A549 (cell line): ENCODE measurements around the gene ATP1A4. TPM values are rescaled to one million over a fixed set of nuclear protein-coding genes. Genes with fewer than 3 reads are reported as not detected.

Experiments used
- ATAC-seq, 2 experiments: fragments of 200-7000 bp in 1 of 2; fragments of >200 bp in 1 of 2; cut with Nextera tagmentation in 1 of 2; cut with Tn5 transposase in 1 of 2; 3 replicates each; pipeline versions ENCODE4 v1.8.0 to v1.9.1; 2018 to 2020; ENCODE audit warnings: mild to moderate bottlenecking in 1 of 2, moderate library complexity in 1 of 2
- CTCF ChIA-PET: fragments of 300-600 bp; sonication (Branson Sonifier 250); formaldehyde crosslinking; extraction: SDS; loops from one replicate; lab custom pipeline; 2021; ENCODE audit warnings: antibody characterized with exemption, inconsistent platforms; lab: Yijun Ruan, JAX
- POLR2A ChIA-PET: fragments of 350-600 bp; formaldehyde crosslinking; extraction: SDS; loops from one replicate; lab custom pipeline; 2021; ENCODE audit warnings: antibody characterized with exemption, inconsistent platforms; lab: Yijun Ruan, JAX
- DNase-seq, 2 experiments: peaks; one replicate each; pipeline versions ENCODE4 v3.0.0 to v3.0.0-alpha.2; 2011 to 2016; ENCODE audit warnings: low read depth in 1 of 2, low spot score in 1 of 2
- FAIRE-seq: peaks from 2 replicates; lab custom pipeline; 2011; peaks lifted over from hg19 to GRCh38; lab: Jason Lieb, UNC
- H3K27ac ChIP-seq, 2 experiments: fragments of >200 bp; sonication (Bioruptor Twin); formaldehyde crosslinking; 3 replicates each; pipeline ENCODE4 v1.5.1; 2016 to 2017
- H3K4me1 ChIP-seq: fragments of >200 bp; sonication (Bioruptor Twin); formaldehyde crosslinking; 3 replicates; pipeline ENCODE4 v1.6.1; 2016
- H3K4me2 ChIP-seq: fragments of >200 bp; sonication (Bioruptor Twin); formaldehyde crosslinking; 3 replicates; pipeline ENCODE4 v1.6.1; 2016
- H3K4me3 ChIP-seq: fragments of >200 bp; sonication (Bioruptor Twin); formaldehyde crosslinking; 3 replicates; pipeline ENCODE4 v1.5.1; 2016
- H3K9me3 ChIP-seq: fragments of >200 bp; sonication (Bioruptor Twin); formaldehyde crosslinking; 3 replicates; pipeline ENCODE4 v1.6.1; 2016
- BHLHE40 ChIP-seq: IDR thresholded peaks from 2 replicates; pipeline ENCODE4 v1.6.1; 2012; ENCODE audit warnings: low read depth, low read length, inconsistent platforms
- CBX2 ChIP-seq: fragments of 200-600 bp; sonication (generic); IDR thresholded peaks from 2 replicates; pipeline ENCODE4 v1.6.1; 2016; ENCODE audit warnings: low read depth, mild to moderate bottlenecking, borderline replicate concordance
- CBX8 ChIP-seq: fragments of 200-600 bp; sonication (generic); IDR thresholded peaks from 2 replicates; pipeline ENCODE4 v1.6.1; 2016
- EHF ChIP-seq: fragments of 250-450 bp; sonication (Bioruptor Pico); IDR thresholded peaks from 2 replicates; pipeline ENCODE4 v1.5.0; 2020; ENCODE audit warnings: mild to moderate bottlenecking
- EHMT2 ChIP-seq: fragments of 200-600 bp; sonication (generic); IDR thresholded peaks from 2 replicates; pipeline ENCODE4 v1.6.1; 2016; ENCODE audit warnings: antibody characterized with exemption, low read depth, mild to moderate bottlenecking, moderate library complexity
- FOSL2 ChIP-seq, 2 experiments: fragments of 450-650 bp in 1 of 2; fragments of >200 bp in 1 of 2; sonication (Bioruptor Twin) in 1 of 2; formaldehyde crosslinking; IDR thresholded peaks; 2 replicates each; pipeline versions ENCODE4 v1.5.0 to v1.6.1; 2016 to 2020; ENCODE audit warnings: mild to moderate bottlenecking in 1 of 2, moderate library complexity in 1 of 2
- FOXS1 ChIP-seq: fragments of 250-450 bp; sonication (Bioruptor Pico); IDR thresholded peaks from 2 replicates; pipeline ENCODE4 v1.5.0; 2020; ENCODE audit warnings: mild to moderate bottlenecking, moderate library complexity
- HOXA7 ChIP-seq: fragments of 250-450 bp; sonication (Bioruptor Pico); IDR thresholded peaks from 2 replicates; pipeline ENCODE4 v1.5.0; 2020; ENCODE audit warnings: mild to moderate bottlenecking, moderate library complexity
- JUN ChIP-seq, 2 experiments: fragments of >200 bp; sonication (Bioruptor Twin); formaldehyde crosslinking; IDR thresholded peaks; 2 replicates in 1 of 2; 3 replicates in 1 of 2; pipeline ENCODE4 v1.6.1; 2016 to 2017
- MAZ ChIP-seq: fragments of 150-350 bp; IDR thresholded peaks from 2 replicates; pipeline ENCODE4 v1.6.1; 2014; ENCODE audit warnings: antibody characterized with exemption, low read depth, low read length, borderline replicate concordance
- MYC ChIP-seq: IDR thresholded peaks from 2 replicates; pipeline ENCODE4 v1.6.1; 2012; ENCODE audit warnings: mild to moderate bottlenecking, inconsistent platforms, low read length, improper control_type of control experiment, borderline replicate concordance
- NFE2L2 ChIP-seq: fragments of 150-350 bp; conservative IDR thresholded peaks from 2 replicates; pipeline ENCODE4 v1.6.1; 2014; ENCODE audit warnings: low read length
- NPAS2 ChIP-seq: fragments of 250-450 bp; sonication (Bioruptor Pico); IDR thresholded peaks from 2 replicates; pipeline ENCODE4 v1.8.0; 2022; ENCODE audit warnings: mild to moderate bottlenecking, moderate library complexity, borderline replicate concordance
- NR3C1 ChIP-seq: fragments of >200 bp; sonication (Bioruptor Twin); formaldehyde crosslinking; IDR thresholded peaks from 3 replicates; pipeline ENCODE4 v1.6.1; 2017
- PHF8 ChIP-seq: fragments of 200-600 bp; sonication (generic); IDR thresholded peaks from 2 replicates; pipeline ENCODE4 v1.6.1; 2016; ENCODE audit warnings: low read depth, mild to moderate bottlenecking, antibody characterized with exemption, moderate library complexity, borderline replicate concordance
- RFX5 ChIP-seq: fragments of 450-650 bp; IDR thresholded peaks from 2 replicates; pipeline ENCODE4 v1.7.1; 2014; ENCODE audit warnings: antibody characterized with exemption, mild to moderate bottlenecking, moderate library complexity
- SREBF2 ChIP-seq: fragments of 450-650 bp; IDR thresholded peaks from 2 replicates; pipeline ENCODE4 v1.6.1; 2014; ENCODE audit warnings: mild to moderate bottlenecking, moderate library complexity
- ZFP36 ChIP-seq: fragments of 450-650 bp; IDR thresholded peaks from 2 replicates; pipeline ENCODE4 v1.6.1; 2014; ENCODE audit warnings: borderline replicate concordance; ENCODE audit not compliant: partially characterized antibody
- ZNF302 ChIP-seq: fragments of 250-450 bp; sonication (Bioruptor Pico); IDR thresholded peaks from 2 replicates; pipeline ENCODE4 v1.9.0; 2021; ENCODE audit warnings: inconsistent platforms, mild to moderate bottlenecking, moderate library complexity
- WGBS: methylation state at CpG from one replicate; pipeline ENCODE4 v1.1.6; 2017; ENCODE audit errors: missing lambda C conversion rate; 5-methylcytosine and 5-hydroxymethylcytosine counted together
- polyA plus RNA-seq, 4 experiments: library from polyadenylated mRNA; depleted of rRNA in 3 of 4; stranded (reverse); fragments of >200 nt; fragmentation: RNase III in 1 of 4; extraction: RNeasy Plus Mini Kit Qiagen cat#74134 plus additional on column Dnase treatment in 1 of 4; gene quantifications; 2 replicates in 3 of 4; 3 replicates in 1 of 4; pipeline ENCODE4 v1.2.3, GENCODE V29; 2011 to 2017
- TF ChIP-seq, protein P1 (sequence below): fragments of >200 bp; sonication (Bioruptor Twin); formaldehyde crosslinking; IDR thresholded peaks from 3 replicates; pipeline ENCODE4 v1.5.1; 2016
- TF ChIP-seq, protein P2 (sequence below): fragments of 250-450 bp; sonication (Bioruptor Pico); IDR thresholded peaks from 2 replicates; pipeline ENCODE4 v1.5.0; 2021; ENCODE audit warnings: mild to moderate bottlenecking, moderate library complexity, borderline replicate concordance
- TF ChIP-seq, protein P3 (sequence below): fragments of >200 bp; sonication (Bioruptor Twin); formaldehyde crosslinking; IDR thresholded peaks from 2 replicates; pipeline ENCODE4 v1.6.1; 2016

Gene ATP1A4
- polyA plus RNA-seq, 2 of the 4 experiments (the other 2 are of a cell fraction): not detected

DNA sequence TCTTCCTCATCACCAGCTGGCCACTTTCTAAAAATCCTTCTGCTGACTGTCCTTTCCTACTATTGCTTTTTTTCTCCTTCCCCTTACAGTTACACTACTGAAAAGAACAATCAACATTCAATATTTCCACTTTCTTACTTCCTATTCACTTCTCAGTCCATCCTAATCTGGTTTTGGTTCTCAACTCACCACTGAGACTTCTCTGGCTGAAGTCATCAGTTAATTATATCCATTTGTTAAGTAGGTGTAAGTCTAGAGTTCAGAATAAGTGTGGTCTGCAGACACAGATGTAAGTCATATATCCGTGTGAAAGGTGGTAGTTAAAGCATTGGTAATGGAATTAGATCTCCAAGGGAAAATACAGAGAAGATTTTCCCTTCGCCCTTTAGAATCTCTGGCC is 75.2 kb downstream of the ATP1A4 start (continued):
- TF ChIP-seq, protein P1, sequence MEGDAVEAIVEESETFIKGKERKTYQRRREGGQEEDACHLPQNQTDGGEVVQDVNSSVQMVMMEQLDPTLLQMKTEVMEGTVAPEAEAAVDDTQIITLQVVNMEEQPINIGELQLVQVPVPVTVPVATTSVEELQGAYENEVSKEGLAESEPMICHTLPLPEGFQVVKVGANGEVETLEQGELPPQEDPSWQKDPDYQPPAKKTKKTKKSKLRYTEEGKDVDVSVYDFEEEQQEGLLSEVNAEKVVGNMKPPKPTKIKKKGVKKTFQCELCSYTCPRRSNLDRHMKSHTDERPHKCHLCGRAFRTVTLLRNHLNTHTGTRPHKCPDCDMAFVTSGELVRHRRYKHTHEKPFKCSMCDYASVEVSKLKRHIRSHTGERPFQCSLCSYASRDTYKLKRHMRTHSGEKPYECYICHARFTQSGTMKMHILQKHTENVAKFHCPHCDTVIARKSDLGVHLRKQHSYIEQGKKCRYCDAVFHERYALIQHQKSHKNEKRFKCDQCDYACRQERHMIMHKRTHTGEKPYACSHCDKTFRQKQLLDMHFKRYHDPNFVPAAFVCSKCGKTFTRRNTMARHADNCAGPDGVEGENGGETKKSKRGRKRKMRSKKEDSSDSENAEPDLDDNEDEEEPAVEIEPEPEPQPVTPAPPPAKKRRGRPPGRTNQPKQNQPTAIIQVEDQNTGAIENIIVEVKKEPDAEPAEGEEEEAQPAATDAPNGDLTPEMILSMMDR: no peak
- TF ChIP-seq, protein P2, sequence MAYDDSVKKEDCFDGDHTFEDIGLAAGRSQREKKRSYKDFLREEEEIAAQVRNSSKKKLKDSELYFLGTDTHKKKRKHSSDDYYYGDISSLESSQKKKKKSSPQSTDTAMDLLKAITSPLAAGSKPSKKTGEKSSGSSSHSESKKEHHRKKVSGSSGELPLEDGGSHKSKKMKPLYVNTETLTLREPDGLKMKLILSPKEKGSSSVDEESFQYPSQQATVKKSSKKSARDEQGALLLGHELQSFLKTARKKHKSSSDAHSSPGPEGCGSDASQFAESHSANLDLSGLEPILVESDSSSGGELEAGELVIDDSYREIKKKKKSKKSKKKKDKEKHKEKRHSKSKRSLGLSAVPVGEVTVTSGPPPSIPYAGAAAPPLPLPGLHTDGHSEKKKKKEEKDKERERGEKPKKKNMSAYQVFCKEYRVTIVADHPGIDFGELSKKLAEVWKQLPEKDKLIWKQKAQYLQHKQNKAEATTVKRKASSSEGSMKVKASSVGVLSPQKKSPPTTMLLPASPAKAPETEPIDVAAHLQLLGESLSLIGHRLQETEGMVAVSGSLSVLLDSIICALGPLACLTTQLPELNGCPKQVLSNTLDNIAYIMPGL (CRISPR knock-in tag): no peak
- TF ChIP-seq FOXS1 (CRISPR knock-in tag) (no peak), EHF (CRISPR knock-in tag) (no peak), CBX8 (no peak), BHLHE40 (no peak), NPAS2 (no peak)

DNA sequence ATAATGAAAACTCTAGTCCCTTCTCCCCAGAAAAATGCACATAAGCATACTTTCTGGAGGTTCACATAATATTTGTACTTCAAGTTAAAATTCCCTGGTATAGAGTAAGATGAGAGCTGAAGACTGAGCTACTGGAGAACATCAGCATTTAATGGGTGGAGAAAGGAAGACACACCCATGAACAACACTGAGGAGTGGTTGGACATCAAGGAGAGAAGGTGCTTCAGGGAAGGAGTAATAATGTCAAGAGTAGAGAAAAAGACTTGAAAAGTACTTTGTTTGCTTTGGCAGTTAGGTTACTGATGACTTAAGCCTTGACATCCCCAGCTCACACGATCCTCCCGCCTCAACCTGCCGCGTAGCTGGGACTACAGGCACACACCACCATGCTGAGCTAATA is 75.6 kb downstream of the ATP1A4 start:
- DNase-seq (no peak), ATAC-seq (no peak), FAIRE-seq (no peak)
- Histone ChIP-seq H3K4me2 (no peak overlapping the region), H3K9me3 (no peaks in the 10 kb centered on the region), H3K4me1 (no peaks in the 10 kb centered on the region), H3K4me3 (no peak overlapping the region), H3K27ac (no peak overlapping the region)
- TF ChIP-seq ZNF302 (no peak), NR3C1 (no peak), JUN (IDR thresholded peaks at IDR 0.05) (no peak), EHMT2 (no peak), MAZ (no peak), FOSL2 (IDR thresholded peaks at IDR 0.05) (no peak), FOSL2 (CRISPR knock-in tag; IDR thresholded peaks at IDR 0.05) (no peak), ZFP36 (no peak)
- TF ChIP-seq, protein P1: no peak
- ChIA-PET POLR2A (interaction anchor here (0.9 kb wide), 1 partner anchor 35 kb away, joined by 3 read pairs; the partner anchor contains the start of gene DCAF8), CTCF (interaction anchor here (0.8 to 5.4 kb wide), 7 partner anchors 17 to 141 kb away, joined by 3 to 26 read pairs (median 8); no protein-coding TSS in a partner anchor)
- 91% methylated on average over 4 of the region's 4 CpGs for WGBS

DNA sequence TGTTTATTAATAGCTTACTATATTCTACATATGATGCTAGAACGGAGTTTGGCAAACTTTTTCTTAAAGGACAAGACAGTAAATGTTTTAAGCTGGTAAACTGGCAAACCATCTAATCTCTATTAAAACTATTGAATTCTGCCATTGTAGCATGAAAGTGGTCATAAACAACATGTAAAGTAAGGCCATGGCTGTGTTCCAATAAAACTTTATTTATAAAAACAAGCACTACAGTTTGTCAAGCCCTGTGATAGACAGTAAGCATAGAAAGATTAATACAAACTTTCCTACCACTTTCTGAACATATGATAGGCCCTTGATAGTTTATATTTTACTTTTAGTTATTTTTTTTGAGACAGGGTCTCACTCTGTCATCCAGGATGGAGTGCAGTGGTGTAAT is 76.2 kb downstream of the ATP1A4 start:
- no peak overlapping the region for H3K4me2 ChIP-seq
- no peak overlapping the region for H3K27ac ChIP-seq
- CTCF ChIA-PET: interaction anchor here (0.7 to 5.4 kb wide), 10 partner anchors 16 to 142 kb away, joined by 3 to 26 read pairs (median 10); no protein-coding TSS in a partner anchor
- H3K4me3 ChIP-seq: no peak overlapping the region
- 90% methylated on average over 1 of the region's 1 CpG for WGBS
- TF ChIP-seq NFE2L2 (no peak), CBX2 (no peak), BHLHE40 (no peak), MYC (no peak), PHF8 (no peak), RFX5 (no peak), HOXA7 (CRISPR knock-in tag) (no peak), SREBF2 (no peak), FOSL2 (IDR thresholded peaks at IDR 0.05) (no peak), FOSL2 (CRISPR knock-in tag; IDR thresholded peaks at IDR 0.05) (no peak)
- TF ChIP-seq, protein P3, sequence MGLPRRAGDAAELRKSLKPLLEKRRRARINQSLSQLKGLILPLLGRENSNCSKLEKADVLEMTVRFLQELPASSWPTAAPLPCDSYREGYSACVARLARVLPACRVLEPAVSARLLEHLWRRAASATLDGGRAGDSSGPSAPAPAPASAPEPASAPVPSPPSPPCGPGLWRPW: no peak
- TF ChIP-seq, protein P2 (CRISPR knock-in tag): no peak
- H3K9me3 ChIP-seq: no peaks in the 10 kb centered on the region
- FAIRE-seq: no peak
- H3K4me1 ChIP-seq: no peaks in the 10 kb centered on the region
- no peak for ATAC-seq
- no peak for DNase-seq
- POLR2A ChIA-PET: interaction anchor here (0.9 kb wide), 1 partner anchor 35 kb away, joined by 3 read pairs; the partner anchor contains the start of gene DCAF8
